T-helper 1 cell (primary cell): Measurements from ENCODE around the gene PDE8A.
"Not testable (repeated sequence)": the region's sequence is repeated elsewhere in the genome, so short reads cannot be mapped to it uniquely, and the experiment has no call there.

Experiments
- DNase-seq, 5 donors: peaks; one replicate each; pipeline ENCODE4 v3.0.0-alpha.2; 2012 to 2020

PDE8A gene

DNA sequence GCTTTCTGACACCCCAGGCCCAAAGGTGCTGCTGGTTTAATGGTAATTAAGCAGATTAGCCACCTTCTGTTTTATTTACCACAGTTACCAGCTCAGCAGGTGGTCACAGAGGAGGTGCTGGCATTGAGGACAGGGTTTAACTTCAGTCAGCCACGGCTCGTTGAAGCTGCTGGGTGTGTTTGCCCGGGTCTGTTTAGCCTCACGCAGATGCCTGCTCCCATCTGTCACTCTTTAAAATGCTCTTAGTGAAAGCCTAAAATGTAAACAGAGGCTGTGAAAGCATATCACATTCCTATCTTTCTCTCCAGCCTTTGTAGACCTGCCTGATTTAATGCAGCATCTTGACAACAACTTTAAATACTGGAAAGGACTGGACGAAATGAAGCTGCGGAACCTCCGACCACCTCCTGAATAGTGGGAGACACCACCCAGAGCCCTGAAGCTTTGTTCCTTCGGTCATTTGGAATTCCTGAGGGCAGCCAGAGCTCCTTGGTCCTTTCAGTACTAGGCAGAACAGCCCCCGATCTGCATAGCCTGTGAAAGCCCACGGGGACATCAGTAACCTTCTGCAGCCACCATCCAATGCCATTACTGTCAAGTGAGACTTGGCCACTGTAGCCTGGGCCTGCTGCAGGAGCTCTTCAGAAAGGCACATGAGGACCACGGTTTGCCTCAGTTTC, 156.0 kb downstream of the PDE8A start:
- no peak for DNase-seq

DNA sequence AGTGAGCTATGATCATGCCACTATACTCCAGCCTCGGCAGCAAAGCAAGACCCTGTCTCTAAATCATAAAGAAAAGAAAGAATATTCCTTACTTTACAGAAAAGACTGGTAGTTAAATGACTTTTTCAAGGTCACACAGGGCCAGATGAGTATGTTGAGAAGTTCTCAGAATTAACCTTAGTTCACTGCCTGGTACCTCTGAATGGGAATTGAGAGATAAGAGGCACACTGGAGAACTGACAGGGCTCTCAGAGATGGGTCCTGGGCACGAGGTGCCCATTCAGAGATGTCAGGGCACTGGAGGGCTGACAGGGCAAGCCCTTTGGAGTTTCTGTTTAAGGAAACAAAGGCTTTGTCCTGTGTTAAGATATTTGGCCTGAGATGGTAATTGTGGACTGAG, 157.7 kb downstream of the PDE8A start:
- no peak for DNase-seq

DNA sequence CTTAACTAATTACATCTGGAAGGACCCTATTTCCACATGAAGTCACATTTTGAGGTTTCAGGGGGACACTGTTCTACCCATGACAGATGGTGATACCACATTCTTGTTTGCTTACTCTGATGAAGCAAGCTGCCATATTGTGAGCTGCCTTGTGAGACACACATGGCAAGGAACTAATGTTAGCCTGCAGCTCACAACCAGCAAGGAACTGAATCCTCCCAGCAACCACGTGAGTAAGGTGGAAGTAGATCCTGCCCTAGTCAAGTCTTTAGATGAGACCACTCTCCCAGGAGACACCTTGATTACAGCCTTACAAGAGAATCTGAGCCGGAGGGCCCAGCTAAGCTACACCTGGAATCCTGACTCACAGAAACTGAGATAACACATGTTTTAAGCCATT, 160.1 kb downstream of the PDE8A start:
- DNase-seq = no peak

DNA sequence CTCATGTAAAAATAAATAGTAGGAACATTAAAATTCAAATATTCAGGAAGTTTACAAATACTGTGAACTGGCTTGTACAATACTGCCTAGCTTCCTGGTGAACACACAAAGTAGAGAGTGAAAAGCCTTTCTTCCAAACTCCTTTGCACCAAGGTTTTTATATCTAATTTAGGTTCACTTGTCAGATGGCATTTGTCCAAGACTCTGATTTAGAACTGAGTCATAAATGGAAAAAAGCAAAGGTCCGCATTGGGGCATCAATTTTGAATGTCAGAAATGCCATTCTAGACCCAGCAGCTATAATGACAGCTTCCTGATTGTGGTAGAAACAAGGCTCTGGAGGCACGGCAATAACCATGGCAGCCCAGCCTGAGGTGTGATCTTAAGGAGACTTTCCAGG, 160.7 kb downstream of the PDE8A start:
- no peak for DNase-seq

DNA sequence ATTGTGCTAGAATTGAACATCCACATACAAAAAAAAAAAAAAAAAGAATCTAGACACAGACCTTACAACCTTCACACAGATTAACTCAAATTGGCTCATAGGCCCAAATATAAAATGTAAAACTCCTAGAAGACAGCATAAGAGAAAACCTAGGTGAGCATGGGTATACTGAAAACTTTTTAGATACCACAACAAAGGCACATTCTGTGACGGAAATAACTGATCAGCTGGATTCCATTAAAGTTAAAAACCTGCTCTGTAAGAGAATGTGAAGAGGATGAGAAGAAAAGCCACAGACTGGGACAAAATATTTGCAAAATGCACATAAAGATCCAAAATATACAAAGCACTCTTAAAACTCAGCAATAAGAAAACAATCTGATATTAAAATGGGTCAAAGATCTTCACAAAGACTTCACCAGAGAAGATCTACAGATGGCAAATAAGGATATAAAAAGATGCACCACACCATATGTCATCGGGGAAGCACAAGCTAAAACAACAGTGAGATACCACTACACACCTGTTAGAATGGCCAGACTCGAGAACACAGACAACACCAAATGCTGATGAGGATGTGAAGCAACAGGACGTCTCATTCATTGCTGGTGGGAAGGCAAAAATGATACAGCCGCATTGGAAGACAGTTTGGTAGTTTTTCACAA, 167.9 kb downstream of the PDE8A start:
- DNase-seq = no peak

DNA sequence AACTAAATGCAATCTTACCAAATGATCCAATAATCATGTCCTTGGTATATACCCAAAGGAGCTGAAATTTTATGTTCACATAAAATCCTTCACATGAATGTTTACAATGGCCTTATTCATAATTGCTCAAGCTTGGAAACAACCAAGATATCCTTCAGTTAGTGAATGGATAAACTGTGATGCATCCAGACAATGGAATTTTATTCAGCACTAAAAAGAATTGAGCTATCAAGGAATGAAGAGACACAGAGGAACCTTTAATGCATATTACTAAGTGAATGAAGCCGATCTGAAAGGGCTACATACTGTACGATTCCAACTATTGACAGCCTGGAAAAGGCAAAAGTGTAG, 168.4 kb downstream of the PDE8A start:
- DNase-seq = no peak

DNA sequence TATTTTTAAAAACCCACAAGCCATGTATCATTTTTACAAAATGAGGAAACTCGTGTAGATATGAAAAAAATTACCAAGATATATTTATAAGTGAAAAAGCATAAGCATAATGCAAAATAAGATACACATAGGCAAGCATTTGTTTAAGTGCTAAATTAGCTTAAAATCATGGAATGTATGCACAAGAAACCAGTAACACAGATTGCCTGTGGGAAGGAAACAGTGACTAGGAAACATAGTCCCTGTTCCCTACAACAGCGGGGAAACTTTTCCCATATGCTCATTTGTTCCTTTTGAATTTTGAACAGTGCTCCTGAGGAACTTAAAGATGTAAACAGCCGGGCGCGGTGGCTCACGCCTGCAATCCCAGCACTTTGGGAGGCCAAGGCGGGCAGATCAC, 169.5 kb downstream of the PDE8A start:
- no peak for DNase-seq

DNA sequence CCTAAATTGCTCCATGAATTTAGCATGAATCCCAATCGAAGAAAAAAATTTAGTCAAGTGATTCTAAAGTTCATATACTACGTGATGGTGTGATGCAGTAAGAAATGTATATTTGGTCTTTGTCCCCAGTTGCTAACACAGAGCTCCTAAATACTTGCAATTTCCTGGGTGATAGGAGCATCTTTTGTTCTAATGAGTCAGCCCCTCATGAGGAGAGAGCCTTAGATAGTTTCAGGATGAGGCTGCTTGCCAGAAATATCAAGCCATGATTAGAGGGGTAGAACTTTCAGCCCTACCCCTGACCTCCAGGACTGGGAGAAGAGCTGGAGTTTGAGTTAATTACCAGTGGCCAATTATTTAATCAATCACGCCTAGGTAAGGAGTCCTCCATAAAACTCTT, 170.2 kb downstream of the PDE8A start:
- no peak for DNase-seq

DNA sequence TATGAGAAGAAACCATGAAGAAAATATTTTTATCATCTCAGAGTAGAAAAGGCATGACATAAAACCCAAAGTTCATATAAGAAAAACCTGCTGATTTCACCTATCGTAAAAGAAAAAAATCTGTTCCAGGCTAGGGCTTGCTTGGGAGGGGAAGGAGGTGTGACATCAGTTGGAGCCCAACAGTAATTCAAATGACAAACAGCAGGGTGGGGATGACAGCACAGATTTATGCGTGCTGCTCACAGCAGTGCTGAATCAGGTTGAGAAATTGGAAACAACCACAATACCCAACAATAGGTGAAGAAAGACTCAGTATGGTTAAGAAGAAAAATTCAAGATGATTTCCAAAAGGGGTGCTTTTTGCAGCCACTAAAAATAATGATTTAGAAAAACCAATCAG, 172.4 kb downstream of the PDE8A start:
- no peak for DNase-seq

DNA sequence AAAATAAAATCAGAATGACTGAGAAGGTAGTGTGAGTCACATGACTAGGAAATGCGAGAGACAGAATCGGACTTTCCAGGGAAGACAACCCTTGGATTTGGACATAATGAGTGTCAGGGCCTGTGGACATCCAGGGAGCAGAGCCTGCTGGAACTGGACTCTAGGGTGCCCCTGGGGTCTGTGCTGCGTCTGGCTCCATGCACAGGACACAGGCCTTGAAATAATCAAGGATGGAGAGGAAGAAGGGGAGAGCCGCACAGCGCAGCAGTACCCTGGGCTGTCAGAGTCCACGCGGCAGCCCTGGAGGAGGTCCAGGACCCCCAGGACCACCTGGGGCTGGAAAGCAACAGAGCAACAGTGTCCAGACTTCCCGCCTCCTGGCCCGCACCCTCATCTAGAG, 173.7 kb downstream of the PDE8A start:
- DNase-seq = no peak

DNA sequence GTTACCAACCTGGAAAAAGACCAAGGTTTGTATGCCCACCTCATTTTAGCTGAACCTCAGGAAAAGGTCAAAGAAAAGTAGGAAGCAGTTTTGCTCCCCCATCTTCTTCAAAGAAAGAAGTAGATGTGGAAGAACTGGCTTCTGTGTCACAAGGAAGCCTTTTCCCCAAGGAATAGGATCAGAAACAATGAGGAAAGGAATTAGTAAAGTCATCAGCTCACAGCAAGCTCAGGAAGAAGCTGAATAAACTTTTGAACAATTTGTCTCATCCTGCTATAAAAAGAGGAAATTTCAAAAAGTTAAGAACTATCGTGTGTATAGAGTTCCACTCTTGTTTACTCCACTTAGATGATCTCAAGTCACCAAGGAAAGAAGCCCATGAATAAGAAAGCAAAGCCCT, 174.2 kb downstream of the PDE8A start:
- no peak for DNase-seq

DNA sequence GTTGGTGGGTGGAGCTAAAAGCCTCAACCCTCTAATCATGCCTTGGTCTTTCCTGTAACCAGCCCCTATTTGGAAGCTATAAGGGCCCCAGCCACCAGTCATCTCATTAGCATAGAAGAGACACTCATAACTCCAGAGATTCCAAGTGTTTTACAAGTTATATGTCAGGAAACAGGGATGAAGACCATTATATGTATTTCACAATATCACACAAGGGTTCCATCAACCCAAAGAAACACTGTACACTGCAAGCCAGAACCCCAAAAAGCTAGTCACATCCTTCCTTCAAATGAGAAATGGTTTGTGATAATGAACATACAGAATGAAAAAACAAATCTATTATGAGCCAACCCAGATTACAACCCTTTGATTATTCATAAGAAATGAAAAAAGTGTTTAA, 175.7 kb downstream of the PDE8A start:
- DNase-seq = no peak

DNA sequence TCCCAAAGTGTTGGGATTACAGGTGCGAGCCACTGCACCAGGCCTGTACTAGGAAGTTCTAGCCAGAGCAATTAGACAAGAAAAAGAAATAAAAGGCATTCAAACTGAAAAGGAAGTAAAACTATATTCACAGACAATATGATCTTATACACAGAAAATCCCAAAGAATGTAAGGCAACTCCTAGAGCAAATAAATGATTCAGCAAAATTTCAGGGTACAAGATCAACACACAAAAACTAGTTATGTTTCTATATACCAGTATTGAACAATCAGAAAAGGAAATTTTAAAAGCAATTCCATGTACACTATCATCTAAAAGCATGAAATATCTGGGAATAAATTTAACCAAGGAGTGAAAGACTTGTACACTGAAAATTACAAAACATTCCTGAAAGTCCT, 180.6 kb downstream of the PDE8A start:
- no peak for DNase-seq

DNA sequence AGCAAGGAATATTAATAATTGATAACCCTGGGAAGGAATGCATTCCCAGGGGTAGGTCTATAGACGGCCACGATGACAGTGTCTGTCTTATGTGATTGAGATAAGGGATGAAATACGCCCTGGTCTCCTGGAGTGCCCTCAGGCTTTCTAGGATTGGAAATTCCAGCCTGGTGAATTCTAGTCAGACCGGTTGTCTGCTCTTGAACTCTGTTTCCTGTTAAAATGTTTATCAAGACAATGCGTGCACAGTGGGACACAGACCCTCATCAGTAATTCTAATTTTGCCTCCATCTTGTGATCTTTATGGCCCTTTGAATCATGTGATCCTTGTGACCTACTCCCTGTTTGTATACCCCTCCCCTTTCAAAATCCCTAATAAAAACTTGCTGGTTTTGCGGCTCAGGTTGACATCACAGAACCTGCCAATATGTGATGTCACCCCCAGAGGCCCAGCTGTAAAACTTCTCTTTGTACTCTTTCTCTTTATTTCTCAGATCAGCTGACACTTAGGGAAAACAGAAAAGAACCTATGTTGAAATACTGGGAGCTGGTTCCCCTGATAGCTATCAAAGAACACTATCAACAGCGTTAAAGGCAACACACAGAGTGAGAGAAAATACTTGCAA, 183.3 kb downstream of the PDE8A start:
- DNase-seq = no peak

DNA sequence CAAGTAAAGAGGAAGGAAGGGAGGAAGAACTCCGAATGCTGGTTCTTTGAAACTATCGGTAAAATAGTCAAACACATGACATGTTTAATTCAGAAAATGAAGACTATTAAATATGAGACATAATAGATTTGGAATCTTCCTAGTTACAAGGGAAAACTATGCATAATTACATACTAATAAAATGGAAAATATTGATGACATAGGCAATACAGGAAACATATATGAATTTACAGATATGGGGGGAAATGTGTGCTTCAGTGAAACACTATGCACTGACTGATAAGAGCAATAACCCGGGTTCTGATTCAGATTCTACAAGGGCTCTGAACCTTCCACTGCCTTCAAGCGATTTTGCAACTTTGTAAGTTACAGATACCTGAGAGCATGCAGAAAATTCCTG, 185.9 kb downstream of the PDE8A start:
- no peak for DNase-seq

DNA sequence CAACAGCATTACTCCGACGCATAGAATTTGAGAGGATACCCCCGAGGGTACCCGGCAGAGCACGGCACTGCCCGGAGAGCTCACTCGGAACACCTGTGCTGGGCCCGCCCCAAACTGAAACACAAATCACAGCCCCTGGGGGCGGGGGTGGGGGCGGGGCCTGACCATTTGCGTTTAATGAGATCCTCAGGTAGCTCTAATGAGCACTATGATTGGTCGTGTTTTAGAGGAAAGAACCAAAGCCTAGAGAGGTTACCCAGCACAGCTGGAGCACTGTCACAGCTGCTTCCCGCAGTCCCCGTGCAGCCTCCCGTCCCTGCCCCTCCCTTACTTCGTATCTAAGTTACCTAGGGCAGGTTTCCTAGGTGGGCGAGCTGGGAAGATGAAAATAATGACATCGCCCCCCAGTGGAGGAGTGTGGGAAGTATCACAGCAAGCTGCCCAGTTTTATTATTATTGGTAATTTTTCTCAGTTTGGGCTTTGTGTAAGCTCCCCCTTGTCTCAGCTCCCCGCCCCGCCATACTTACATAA, 187.1 kb downstream of the PDE8A start:
- peak in 4 of 5 donors; percentile 9 to 32 (median 24) for DNase-seq

DNA sequence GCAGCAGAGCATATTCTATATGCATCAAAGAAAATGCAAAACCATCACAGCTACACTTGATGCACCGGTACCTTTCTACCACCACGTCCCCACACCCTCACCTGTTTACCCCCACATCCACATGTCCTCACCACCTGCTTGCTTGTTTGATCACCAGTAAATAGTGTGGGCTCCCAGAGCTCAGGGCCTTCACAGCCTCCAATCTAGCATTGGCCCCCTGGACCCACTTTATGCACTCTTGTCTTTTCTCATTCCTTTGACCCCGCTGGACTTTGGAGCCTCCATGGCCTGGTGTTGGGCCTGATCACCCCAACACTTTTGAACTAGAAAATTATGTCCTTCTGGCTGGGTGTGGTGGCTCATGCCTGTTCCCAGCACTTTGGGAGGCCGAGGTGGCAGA, 190.1 kb downstream of the PDE8A start:
- DNase-seq = no peak

DNA sequence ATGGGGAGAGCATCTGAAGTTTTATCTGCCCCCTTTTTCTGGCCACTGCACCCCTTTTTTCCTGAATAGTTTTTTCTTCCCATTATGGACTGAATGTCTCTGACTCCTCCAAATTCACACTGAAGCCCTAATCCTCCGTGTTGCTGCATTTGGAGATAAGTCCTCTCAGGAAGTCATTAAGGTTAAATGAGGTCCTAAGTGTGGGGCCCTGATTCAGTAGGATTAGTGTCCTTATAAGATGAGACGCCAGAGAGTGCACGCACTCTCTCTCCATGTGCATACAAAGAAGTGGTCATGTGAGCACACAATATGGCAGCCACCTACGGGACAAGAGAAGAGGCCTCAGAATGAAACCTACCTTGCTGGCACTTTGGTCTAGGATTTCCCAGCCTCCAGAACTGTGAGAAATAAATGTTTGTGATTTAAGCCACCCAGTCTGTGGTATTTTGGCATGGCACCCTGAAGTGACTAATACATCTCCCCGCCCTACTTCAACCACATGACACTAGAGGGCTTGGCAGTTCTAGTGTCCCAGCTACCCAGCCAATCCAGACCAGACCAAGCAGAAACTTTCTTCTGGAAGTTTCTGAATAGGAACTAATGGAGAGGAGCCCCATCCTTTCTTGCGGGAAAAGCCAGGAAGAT, 191.3 kb downstream of the PDE8A start:
- no peak for DNase-seq

DNA sequence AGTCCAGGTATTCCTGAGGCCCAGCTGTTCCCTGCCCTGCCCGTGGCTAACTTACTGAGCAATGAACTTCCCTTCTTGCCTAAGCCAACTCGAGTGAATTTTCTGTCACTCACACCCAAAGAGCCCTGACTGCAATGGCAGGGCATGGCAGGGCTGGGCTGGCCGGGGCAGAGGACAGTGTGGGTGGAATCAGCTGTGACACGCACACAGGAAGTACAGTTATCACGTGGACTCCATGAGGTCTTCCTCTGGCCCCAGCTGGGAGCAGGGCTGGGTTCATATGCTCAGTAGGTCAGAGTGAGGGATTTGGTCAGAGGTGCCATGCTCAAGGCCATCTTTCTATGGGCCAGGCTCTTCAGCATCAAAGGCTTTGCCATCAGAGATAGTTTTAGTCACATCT, 192.0 kb downstream of the PDE8A start:
- DNase-seq = not testable (repeated sequence)

DNA sequence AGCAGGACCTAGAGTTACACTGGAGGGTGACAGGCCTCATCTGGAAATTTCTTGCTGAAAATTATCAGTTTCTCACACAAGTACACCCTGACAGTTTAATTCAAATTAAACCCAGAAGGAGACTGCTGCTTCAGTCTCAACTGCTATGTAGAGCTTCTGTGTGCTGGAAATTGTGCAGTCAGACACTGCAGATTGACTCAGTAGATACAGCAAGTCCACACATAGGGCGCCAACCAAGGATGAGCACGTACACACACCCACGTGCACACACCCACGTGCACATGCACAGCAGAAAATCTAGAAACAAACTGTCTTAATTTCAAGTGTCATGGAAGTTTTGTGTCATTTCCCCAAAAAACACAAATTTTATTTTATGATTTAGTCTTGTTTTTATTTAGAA, 192.9 kb downstream of the PDE8A start:
- DNase-seq = no peak

DNA sequence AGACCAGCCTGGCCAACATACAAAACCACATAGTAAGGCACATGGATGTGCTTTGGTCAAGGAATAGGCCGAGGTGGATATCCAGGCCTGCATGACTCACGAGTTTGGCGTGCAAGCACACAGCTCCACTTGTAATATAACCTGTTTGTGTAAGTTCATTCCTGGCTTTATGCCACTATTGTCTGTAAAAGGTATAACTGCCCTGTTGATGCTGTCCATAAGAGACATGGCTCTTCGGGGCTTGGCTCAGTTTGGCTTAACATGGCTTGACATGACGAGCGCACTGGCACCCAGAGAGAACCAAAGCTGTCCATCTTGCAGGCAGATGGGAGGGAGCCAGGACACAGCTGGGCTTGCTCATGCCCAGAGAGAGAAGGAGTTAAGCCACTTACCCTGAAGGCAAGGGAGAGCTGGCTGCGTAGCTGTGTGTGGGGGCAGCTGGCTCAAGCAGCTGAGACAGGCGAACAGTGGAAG, 195.4 kb downstream of the PDE8A start:
- DNase-seq = not testable (repeated sequence)

DNA sequence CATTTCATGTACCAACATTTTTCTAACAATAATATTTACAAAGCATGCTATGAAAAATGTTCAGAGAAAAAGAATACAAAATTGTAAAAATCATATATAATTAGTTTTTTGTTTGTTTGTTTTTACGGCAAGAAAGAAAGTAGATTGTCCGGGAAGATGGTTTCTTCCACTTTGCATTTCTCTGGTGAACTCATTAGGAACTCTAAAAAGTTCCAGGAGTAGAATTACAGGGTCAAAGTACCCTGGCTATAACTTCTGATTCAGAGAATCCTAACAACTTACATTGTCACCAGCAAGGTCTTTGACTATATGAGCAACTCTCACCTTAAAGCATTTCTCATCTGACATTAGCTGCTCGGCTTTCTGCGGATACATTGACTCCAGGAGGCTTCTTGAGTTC, 196.7 kb downstream of the PDE8A start:
- DNase-seq = no peak

DNA sequence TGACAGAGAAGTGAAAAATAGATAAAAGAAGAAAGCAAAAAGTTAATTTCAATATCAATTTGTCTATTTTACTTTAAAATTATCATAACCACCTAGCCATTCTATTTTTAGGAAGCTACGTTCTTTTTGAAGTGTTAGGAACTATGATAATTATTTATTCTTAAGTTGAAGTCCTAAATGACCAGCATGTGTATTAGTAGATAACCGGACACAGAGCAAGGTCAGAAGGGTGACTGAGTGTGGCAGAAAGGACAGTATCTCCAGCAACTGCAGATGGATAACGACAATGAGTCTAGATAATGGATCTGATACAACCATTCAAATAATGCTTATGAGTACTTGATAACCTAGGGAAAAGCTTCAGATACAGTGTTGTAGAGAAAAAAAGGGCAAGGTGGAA, 198.0 kb downstream of the PDE8A start:
- no peak for DNase-seq

DNA sequence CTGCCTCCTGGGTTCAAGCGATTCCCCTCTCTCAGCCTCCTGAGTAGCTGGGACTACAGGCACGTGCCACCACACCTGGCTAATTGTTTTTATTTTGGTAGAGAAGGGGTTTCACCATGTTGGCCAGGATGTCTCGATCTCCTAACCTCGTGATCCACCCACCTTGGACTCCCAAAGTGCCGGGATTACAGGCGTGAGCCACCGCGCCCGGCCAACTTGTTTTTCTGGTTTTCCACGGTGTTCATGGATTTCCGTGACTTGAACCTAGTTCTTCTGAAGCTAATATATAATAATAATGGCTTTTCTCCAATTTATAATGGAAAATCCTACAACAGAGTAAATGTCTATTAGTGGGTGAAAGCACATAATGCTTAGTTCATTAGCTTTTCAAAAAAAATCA, 203.7 kb downstream of the PDE8A start:
- DNase-seq = not testable (repeated sequence)
